ENCODE data around the gene ZNF536. TPM values are rescaled to one million over a fixed set of nuclear protein-coding genes. Genes with fewer than 3 reads are reported as not detected.

ZNF536 gene
- total RNA-seq, 4 donors from 2014 or later = 4.3 to 7.6 (median 5.5) TPM

GRCh38 chr19:30441011-30441410 lies 68.8 kb downstream of the ZNF536 start:
- TF ChIP-seq POLR2A (IDR thresholded peaks at IDR 0.05) (no peak), CTCF (IDR thresholded peaks at IDR 0.05) (no peak), EP300 (IDR thresholded peaks at IDR 0.05) (no peak), POLR2AphosphoS5 (IDR thresholded peaks at IDR 0.05) (no peak)
- Histone ChIP-seq H3K36me3 (peaks cover 0 to 3% of the 10 kb centered on the region in 2 donors), H3K27me3 (peaks cover 42% of the 10 kb centered on the region), H3K27ac (no peak overlapping the region), H3K9me3 (no peaks in the 10 kb centered on the region), H3K4me1 (no peaks in the 10 kb centered on the region), H3K4me3 (no peak overlapping the region)
- no peak for ATAC-seq
- 54 to 80% methylated on average over 3 to 4 of the region's 4 CpGs for WGBS, 2 donors (ENCODE audit: low coverage in 1 of 2)

- Histone ChIP-seq H3K9me3 (no peaks in the 10 kb centered on the region), H3K36me3 (peaks cover 0 to 3% of the 10 kb centered on the region in 2 donors), H3K4me1 (no peaks in the 10 kb centered on the region), H3K27me3 (peaks cover 42% of the 10 kb centered on the region), H3K4me3 (no peak overlapping the region), H3K27ac (no peak overlapping the region)
- WGBS, 2 donors (ENCODE audit: low coverage in 1 of 2) = 73 to 93% methylated on average over 4 of the region's 4 CpGs
- TF ChIP-seq POLR2AphosphoS5 (IDR thresholded peaks at IDR 0.05) (no peak), EP300 (IDR thresholded peaks at IDR 0.05) (no peak), POLR2A (IDR thresholded peaks at IDR 0.05) (no peak), CTCF (IDR thresholded peaks at IDR 0.05) (no peak)
- no peak for ATAC-seq
Measured at GRCh38 chr19:30442674-30443073, 70.5 kb downstream of the ZNF536 start.

GRCh38 chr19:30443531-30444252 lies 71.5 kb downstream of the ZNF536 start:
- no peak for ATAC-seq
- Histone ChIP-seq H3K9me3 (no peaks in the 10 kb centered on the region), H3K27ac (no peak overlapping the region), H3K27me3 (peaks cover 38% of the 10 kb centered on the region), H3K36me3 (peaks cover 0 to 3% of the 10 kb centered on the region in 2 donors), H3K4me1 (no peaks in the 10 kb centered on the region), H3K4me3 (no peak overlapping the region)
- TF ChIP-seq POLR2AphosphoS5 (IDR thresholded peaks at IDR 0.05) = no peak
- TF ChIP-seq CTCF (IDR thresholded peaks at IDR 0.05) = no peak
- no peak for TF ChIP-seq EP300 (IDR thresholded peaks at IDR 0.05)
- no peak for TF ChIP-seq POLR2A (IDR thresholded peaks at IDR 0.05)
- WGBS, 2 donors (ENCODE audit: low coverage in 1 of 2) = 94% methylated on average over 13 of the region's 50 CpGs; no CpG with 5 or more reads in 1 of the 2 donors

- no peaks in the 10 kb centered on the region for H3K9me3 ChIP-seq
- H3K36me3 ChIP-seq = peaks cover 0 to 3% of the 10 kb centered on the region in 2 donors
- TF ChIP-seq CTCF (IDR thresholded peaks at IDR 0.05) (no peak), POLR2AphosphoS5 (IDR thresholded peaks at IDR 0.05) (no peak), EP300 (IDR thresholded peaks at IDR 0.05) (no peak), POLR2A (IDR thresholded peaks at IDR 0.05) (no peak)
- peaks cover 35% of the 10 kb centered on the region for H3K27me3 ChIP-seq
- ATAC-seq = no peak
- H3K27ac ChIP-seq = no peak overlapping the region
- H3K4me1 ChIP-seq = no peaks in the 10 kb centered on the region
- WGBS, 2 donors (ENCODE audit: low coverage in 1 of 2) = 100% methylated on average over 1 to 2 of the region's 37 CpGs
- no peak overlapping the region for H3K4me3 ChIP-seq
Measured at GRCh38 chr19:30444253-30444671, 72.1 kb downstream of the ZNF536 start.

GRCh38 chr19:30444686-30445232 lies 72.6 kb downstream of the ZNF536 start:
- WGBS, 2 donors (ENCODE audit: low coverage in 1 of 2) = no CpG with 5 or more reads among the region's 29 CpGs
- Histone ChIP-seq H3K36me3 (peaks cover 0 to 3% of the 10 kb centered on the region in 2 donors), H3K4me1 (peaks cover 0 to 4% (median 2%) of the 10 kb centered on the region in 3 donors), H3K9me3 (no peaks in the 10 kb centered on the region), H3K27me3 (peaks cover 32% of the 10 kb centered on the region), H3K27ac (no peak overlapping the region), H3K4me3 (no peak overlapping the region)
- no peak for TF ChIP-seq CTCF (IDR thresholded peaks at IDR 0.05)
- no peak for TF ChIP-seq POLR2A (IDR thresholded peaks at IDR 0.05)
- TF ChIP-seq EP300 (IDR thresholded peaks at IDR 0.05) = no peak
- no peak for TF ChIP-seq POLR2AphosphoS5 (IDR thresholded peaks at IDR 0.05)
- no peak for ATAC-seq
